Measurements from ENCODE around the gene CACNA1D.

Gene CACNA1D

GRCh38 chr3:53500165-53500777 is 5.9 kb downstream of the CACNA1D start:
- peaks cover 19% of the 10 kb centered on the region for H3K27me3 ChIP-seq (ENCODE audit: insufficient read depth, low read length)
- peaks cover 29% of the 10 kb centered on the region for H3K4me1 ChIP-seq (ENCODE audit: insufficient read depth, low read length)
- no peak overlapping the region for H2AFZ ChIP-seq (ENCODE audit: low read depth, low read length)
- no peaks in the 10 kb centered on the region for H3K9me3 ChIP-seq (ENCODE audit: low read length)
- no peaks in the 10 kb centered on the region for H3K36me3 ChIP-seq (ENCODE audit: insufficient read depth, low read length)
- no peak overlapping the region for H3K4me3 ChIP-seq (ENCODE audit: low read length)

- Histone ChIP-seq H3K9me3 (ENCODE audit: low read length) (no peaks in the 10 kb centered on the region), H3K4me3 (ENCODE audit: low read length) (no peak overlapping the region), H3K27me3 (ENCODE audit: insufficient read depth, low read length) (peaks cover 10% of the 10 kb centered on the region), H3K36me3 (ENCODE audit: insufficient read depth, low read length) (no peaks in the 10 kb centered on the region), H2AFZ (ENCODE audit: low read depth, low read length) (no peak overlapping the region), H3K4me1 (ENCODE audit: insufficient read depth, low read length) (peaks cover 29% of the 10 kb centered on the region)
These were observed 6.8 kb downstream of the CACNA1D start for GRCh38 chr3:53501178-53501577.

GRCh38 chr3:53502737-53503136 is 8.3 kb downstream of the CACNA1D start:
- Histone ChIP-seq H2AFZ (ENCODE audit: low read depth, low read length) (no peak overlapping the region), H3K4me1 (ENCODE audit: insufficient read depth, low read length) (peaks cover 29% of the 10 kb centered on the region), H3K36me3 (ENCODE audit: insufficient read depth, low read length) (no peaks in the 10 kb centered on the region), H3K27me3 (ENCODE audit: insufficient read depth, low read length) (peaks cover 1% of the 10 kb centered on the region), H3K4me3 (ENCODE audit: low read length) (no peak overlapping the region), H3K9me3 (ENCODE audit: low read length) (no peaks in the 10 kb centered on the region)

DNA sequence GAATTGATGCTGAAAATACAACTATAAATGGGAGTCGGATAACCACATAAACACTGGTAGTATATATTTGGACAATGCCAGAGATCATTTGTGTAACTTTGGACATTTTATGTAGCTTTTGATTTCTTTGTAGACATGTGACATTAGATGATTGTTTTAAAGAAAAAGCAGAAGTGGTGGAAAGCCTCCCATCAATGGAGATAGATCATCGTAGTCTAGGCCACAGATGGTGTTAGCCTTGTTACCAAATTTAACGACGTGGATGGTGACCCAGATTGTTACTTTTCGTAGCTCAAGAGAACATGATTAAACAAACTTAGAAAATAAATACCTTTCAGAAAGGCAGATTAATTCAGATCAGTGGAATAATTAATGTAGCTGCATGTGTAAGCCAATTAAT is 8.8 kb downstream of the CACNA1D start:
- Histone ChIP-seq H3K36me3 (ENCODE audit: insufficient read depth, low read length) (no peaks in the 10 kb centered on the region), H3K4me3 (ENCODE audit: low read length) (no peak overlapping the region), H3K4me1 (ENCODE audit: insufficient read depth, low read length) (peaks cover 28% of the 10 kb centered on the region), H2AFZ (ENCODE audit: low read depth, low read length) (no peak overlapping the region), H3K9me3 (ENCODE audit: low read length) (no peaks in the 10 kb centered on the region), H3K27me3 (ENCODE audit: insufficient read depth, low read length) (no peaks in the 10 kb centered on the region)

- H3K4me1 ChIP-seq (ENCODE audit: insufficient read depth, low read length) = peaks cover 26% of the 10 kb centered on the region
- no peak overlapping the region for H3K4me3 ChIP-seq (ENCODE audit: low read length)
- no peaks in the 10 kb centered on the region for H3K36me3 ChIP-seq (ENCODE audit: insufficient read depth, low read length)
- H3K9me3 ChIP-seq (ENCODE audit: low read length) = no peaks in the 10 kb centered on the region
- H2AFZ ChIP-seq (ENCODE audit: low read depth, low read length) = no peak overlapping the region
- H3K27me3 ChIP-seq (ENCODE audit: insufficient read depth, low read length) = no peaks in the 10 kb centered on the region
These were observed 11.8 kb downstream of the CACNA1D start for GRCh38 chr3:53506110-53506762.

DNA sequence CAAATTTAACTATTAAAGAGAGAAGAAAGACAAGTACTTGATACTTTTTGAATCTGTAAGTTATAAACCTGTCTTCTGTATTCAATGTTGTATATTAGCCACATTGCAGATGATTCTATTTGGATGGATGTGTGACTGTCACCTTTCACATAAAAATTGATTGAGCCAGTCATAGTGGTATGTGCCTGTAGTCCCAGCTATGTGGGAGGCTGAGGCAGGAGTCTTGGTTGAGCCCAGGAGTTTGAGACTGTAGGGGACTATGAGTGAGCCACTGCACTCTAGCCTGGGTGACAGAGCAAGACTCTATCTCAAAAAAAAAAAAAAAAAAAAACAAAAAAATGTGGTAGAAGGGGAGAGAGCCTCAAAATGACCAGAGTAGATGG is 12.3 kb downstream of the CACNA1D start:
- Histone ChIP-seq H3K4me1 (ENCODE audit: insufficient read depth, low read length) (peaks cover 27% of the 10 kb centered on the region), H3K27me3 (ENCODE audit: insufficient read depth, low read length) (no peaks in the 10 kb centered on the region), H3K36me3 (ENCODE audit: insufficient read depth, low read length) (no peaks in the 10 kb centered on the region), H3K9me3 (ENCODE audit: low read length) (no peaks in the 10 kb centered on the region), H2AFZ (ENCODE audit: low read depth, low read length) (no peak overlapping the region), H3K4me3 (ENCODE audit: low read length) (no peak overlapping the region)

GRCh38 chr3:53509494-53509893 is 15.1 kb downstream of the CACNA1D start:
- Histone ChIP-seq H3K9me3 (ENCODE audit: low read length) (no peaks in the 10 kb centered on the region), H3K4me3 (ENCODE audit: low read length) (no peak overlapping the region), H3K4me1 (ENCODE audit: insufficient read depth, low read length) (peaks cover 35% of the 10 kb centered on the region), H2AFZ (ENCODE audit: low read depth, low read length) (no peak overlapping the region), H3K36me3 (ENCODE audit: insufficient read depth, low read length) (no peaks in the 10 kb centered on the region), H3K27me3 (ENCODE audit: insufficient read depth, low read length) (no peaks in the 10 kb centered on the region)

GRCh38 chr3:53510508-53510907 is 16.1 kb downstream of the CACNA1D start:
- Histone ChIP-seq H3K4me1 (ENCODE audit: insufficient read depth, low read length) (peaks cover 35% of the 10 kb centered on the region), H3K27me3 (ENCODE audit: insufficient read depth, low read length) (no peaks in the 10 kb centered on the region), H2AFZ (ENCODE audit: low read depth, low read length) (no peak overlapping the region), H3K36me3 (ENCODE audit: insufficient read depth, low read length) (no peaks in the 10 kb centered on the region), H3K9me3 (ENCODE audit: low read length) (no peaks in the 10 kb centered on the region), H3K4me3 (ENCODE audit: low read length) (no peak overlapping the region)

DNA sequence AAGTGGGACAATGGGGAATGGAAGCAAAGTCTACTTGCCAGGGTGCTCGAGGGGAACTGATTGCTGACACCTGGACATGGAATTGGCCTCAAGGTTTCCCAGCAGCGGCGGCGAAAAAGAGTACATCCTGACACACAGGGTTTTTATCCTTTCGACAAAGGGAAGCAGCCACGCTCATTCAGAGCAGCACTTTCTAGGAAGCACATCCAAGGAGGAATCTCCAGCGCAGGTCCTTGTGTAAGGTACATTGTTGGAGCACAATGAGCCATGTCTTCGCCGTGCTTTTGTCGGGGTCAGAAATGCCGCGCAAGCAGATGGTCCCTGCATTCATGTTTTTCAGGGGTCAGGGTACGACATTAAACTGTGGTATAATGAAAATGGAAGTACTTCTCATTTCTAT is 16.8 kb downstream of the CACNA1D start:
- Histone ChIP-seq H3K4me1 (ENCODE audit: insufficient read depth, low read length) (peaks cover 35% of the 10 kb centered on the region), H3K27me3 (ENCODE audit: insufficient read depth, low read length) (no peaks in the 10 kb centered on the region), H2AFZ (ENCODE audit: low read depth, low read length) (no peak overlapping the region), H3K9me3 (ENCODE audit: low read length) (no peaks in the 10 kb centered on the region), H3K36me3 (ENCODE audit: insufficient read depth, low read length) (no peaks in the 10 kb centered on the region), H3K4me3 (ENCODE audit: low read length) (no peak overlapping the region)

GRCh38 chr3:53513556-53514190 is 19.3 kb downstream of the CACNA1D start:
- Histone ChIP-seq H3K9me3 (ENCODE audit: low read length) (no peaks in the 10 kb centered on the region), H3K4me1 (ENCODE audit: insufficient read depth, low read length) (peaks cover 35% of the 10 kb centered on the region), H3K36me3 (ENCODE audit: insufficient read depth, low read length) (no peaks in the 10 kb centered on the region), H3K4me3 (ENCODE audit: low read length) (no peak overlapping the region), H2AFZ (ENCODE audit: low read depth, low read length) (no peak overlapping the region), H3K27me3 (ENCODE audit: insufficient read depth, low read length) (no peaks in the 10 kb centered on the region)

GRCh38 chr3:53516339-53516738 is 21.9 kb downstream of the CACNA1D start:
- Histone ChIP-seq H3K27me3 (ENCODE audit: insufficient read depth, low read length) (no peaks in the 10 kb centered on the region), H3K9me3 (ENCODE audit: low read length) (no peaks in the 10 kb centered on the region), H3K4me3 (ENCODE audit: low read length) (no peak overlapping the region)

DNA sequence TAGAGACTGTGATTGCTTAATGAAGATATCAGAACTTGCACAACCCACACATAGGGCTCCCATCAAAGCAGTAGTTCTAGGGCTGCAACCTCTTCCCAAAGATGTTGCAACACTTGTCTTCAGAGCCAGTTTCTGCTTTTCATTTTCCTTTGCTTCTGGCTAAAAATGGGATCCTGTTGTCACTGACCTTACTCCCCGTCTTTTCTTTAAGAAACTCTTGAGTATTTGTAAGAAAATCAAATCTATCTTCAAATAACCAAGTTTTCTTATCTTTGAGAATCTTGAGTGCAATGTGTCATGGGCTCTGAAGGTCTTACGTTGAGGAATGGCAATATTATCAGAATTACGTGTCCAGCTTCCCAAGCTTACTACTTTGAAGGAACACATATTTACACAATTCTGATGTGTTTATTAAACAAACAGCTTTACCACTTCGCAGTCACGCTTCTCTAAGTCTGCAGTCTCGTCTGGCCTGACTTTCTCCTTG is 24.1 kb downstream of the CACNA1D start:
- Histone ChIP-seq H3K4me3 (ENCODE audit: low read length) (no peak overlapping the region), H3K36me3 (ENCODE audit: insufficient read depth, low read length) (no peaks in the 10 kb centered on the region), H3K27me3 (ENCODE audit: insufficient read depth, low read length) (no peaks in the 10 kb centered on the region), H3K9me3 (ENCODE audit: low read length) (no peaks in the 10 kb centered on the region), H3K4me1 (ENCODE audit: insufficient read depth, low read length) (peaks cover 6% of the 10 kb centered on the region), H2AFZ (ENCODE audit: low read depth, low read length) (no peak overlapping the region)

More at GRCh38 chr3:53516339-53516738, 21.9 kb downstream of the CACNA1D start:
- peaks cover 22% of the 10 kb centered on the region for H3K4me1 ChIP-seq (ENCODE audit: insufficient read depth, low read length)
- no peaks in the 10 kb centered on the region for H3K36me3 ChIP-seq (ENCODE audit: insufficient read depth, low read length)
- no peak overlapping the region for H2AFZ ChIP-seq (ENCODE audit: low read depth, low read length)

- H3K9me3 ChIP-seq (ENCODE audit: low read length) = no peaks in the 10 kb centered on the region
- H3K4me3 ChIP-seq (ENCODE audit: low read length) = no peak overlapping the region
These were observed 24.8 kb downstream of the CACNA1D start for GRCh38 chr3:53519065-53519709.

More at GRCh38 chr3:53519065-53519709, 24.8 kb downstream of the CACNA1D start:
- H2AFZ ChIP-seq (ENCODE audit: low read depth, low read length) = no peak overlapping the region
- peaks cover 6% of the 10 kb centered on the region for H3K4me1 ChIP-seq (ENCODE audit: insufficient read depth, low read length)
- H3K27me3 ChIP-seq (ENCODE audit: insufficient read depth, low read length) = no peaks in the 10 kb centered on the region
- H3K36me3 ChIP-seq (ENCODE audit: insufficient read depth, low read length) = no peaks in the 10 kb centered on the region

All from neuron (in vitro differentiated cells).